ENCODE measurements around the gene CALR3.
"Not testable (repeated sequence)": the region's sequence is repeated elsewhere in the genome, so short reads cannot be mapped to it uniquely, and the experiment has no call there.

CALR3 gene

DNA sequence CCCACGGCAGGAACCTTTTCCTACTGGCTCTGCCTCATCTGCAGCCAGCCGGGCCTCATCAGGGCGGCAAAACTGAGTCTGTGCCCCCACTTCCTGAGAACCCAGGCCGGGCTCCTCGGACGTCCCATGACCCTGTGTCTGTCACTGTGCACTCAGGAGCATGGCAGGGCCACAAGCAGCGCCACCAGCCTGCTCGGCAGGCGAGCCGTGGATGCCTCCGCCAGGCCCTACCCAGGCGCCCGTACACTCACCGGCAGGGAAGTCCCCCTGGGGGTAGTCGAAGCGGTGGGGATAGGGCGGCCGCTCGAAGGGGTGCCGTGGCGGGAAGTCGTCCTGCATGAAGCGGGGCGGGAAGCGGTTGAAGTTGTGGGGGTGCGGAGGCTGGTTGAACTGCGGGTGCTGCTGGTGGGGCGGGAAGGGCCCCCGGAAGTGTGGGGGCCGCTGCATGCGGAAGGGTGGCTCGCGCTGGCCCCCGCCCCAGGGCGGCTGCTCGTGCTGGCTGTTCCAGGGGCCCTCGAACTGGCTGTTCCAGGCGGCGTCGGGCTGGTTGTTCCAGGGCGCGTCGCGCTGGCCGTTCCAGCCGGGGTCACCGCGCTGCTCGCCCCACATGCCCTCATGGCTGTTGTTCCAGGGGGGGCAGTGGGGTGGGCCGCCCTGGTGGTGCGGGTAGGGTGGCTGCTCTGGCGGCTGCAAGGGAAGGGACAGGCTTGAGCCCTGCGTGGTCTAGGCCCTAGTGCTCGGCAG, 29.2 kb upstream of the CALR3 start:
- in situ Hi-C loops (cut with MboI; ENCODE audit: low sequenced_read_pairs) = no loop called here

DNA sequence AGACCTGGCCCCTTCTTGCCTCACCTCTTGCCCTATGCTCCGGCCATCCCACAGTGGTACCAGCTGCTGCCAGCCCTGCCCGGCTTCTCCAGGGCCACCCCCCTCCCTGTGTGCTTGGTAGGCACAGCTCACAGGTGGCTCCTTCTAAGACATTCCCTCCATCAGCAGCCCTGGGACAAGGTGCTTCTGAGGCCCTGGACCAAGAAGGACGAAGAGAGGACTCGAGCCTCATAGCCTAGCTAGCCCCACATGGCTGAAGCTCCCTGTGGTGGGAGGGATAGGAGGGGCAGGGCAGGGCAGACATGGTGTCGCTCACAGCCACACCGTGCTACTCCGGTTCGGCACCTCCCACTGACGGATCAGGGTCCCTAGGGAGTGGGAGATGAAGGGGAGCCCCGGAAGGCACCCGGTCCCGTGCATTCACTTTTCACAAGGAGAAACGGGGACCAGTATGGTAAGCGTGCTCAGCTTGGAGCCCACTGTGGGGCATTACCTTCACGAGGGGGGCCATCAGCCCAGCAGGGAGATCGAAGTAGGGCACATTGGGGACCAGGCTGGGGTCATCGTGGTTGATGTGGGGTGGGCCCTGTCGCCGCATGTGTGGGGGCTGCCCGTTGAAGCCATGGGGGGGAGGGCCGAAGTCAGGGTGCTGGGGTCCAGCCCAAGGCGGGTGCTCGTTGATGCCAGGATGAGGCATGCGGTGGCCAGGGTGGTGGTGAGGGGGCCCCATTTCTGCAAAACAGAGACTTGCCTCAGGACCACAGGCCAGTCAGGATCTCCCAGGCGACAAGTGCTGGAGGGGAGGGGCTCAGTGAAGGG, 26.8 kb upstream of the CALR3 start:
- in situ Hi-C loops (cut with MboI; ENCODE audit: low sequenced_read_pairs) = no loop called here

DNA sequence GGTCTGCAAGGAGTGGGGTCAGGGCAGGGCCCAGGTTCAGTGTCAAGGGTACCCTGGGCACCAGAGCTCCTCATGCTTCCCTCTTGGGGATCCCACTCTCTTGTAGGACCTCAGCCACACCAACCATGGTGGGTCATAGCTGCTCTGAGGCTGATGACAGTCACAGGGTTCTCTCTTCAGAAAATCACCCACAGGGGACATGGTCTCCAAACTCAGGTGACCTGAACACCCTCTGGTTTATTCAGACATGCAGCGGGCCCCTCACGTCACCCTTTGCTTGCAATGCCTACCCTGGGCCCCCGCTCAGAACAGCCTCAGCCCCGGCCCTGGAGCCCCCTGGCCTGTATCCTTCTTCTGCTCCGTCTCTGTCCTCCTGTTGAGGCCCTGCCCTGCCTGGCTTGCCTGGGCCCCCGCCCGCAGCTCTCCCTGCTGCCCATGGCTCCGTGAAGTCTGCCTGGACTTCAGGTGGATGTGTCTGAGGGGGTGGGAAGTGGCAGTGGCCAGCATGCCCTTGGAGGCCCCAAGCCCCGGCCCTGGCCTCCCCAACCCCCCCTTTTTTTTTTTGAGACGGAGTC, 25.8 kb upstream of the CALR3 start:
- in situ Hi-C loops (cut with MboI; ENCODE audit: low sequenced_read_pairs) = no loop called here

GRCh38 chr19:16520986-16521624, 25.1 kb upstream of the CALR3 start:
- in situ Hi-C loops (cut with MboI; ENCODE audit: low sequenced_read_pairs) = no loop called here

GRCh38 chr19:16520074-16520973, 24.4 kb upstream of the CALR3 start:
- in situ Hi-C loops (cut with MboI; ENCODE audit: low sequenced_read_pairs) = no loop called here

DNA sequence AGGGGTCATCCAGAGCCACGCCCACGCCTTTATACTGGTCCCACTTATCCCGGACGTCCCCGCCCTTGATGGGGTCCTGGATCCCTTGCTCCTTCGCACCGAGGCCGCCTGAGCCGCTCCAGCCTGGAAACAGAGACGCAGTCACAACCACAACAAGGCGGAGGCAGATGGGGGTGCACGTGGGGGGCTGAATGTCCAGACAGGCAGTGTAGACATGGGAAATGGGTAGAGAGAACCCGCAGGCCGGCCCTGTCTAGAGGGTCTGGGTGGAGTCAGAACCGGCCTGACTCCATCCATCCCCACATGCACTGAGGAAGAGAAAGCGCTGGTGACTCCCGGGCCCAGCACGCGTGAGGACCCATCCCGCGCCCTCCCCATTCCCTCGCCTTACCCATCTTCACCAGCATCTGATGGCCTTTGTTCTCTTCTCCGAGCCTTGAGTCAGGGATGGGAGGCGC, 23.3 kb upstream of the CALR3 start:
- in situ Hi-C loops (cut with MboI; ENCODE audit: low sequenced_read_pairs) = no loop called here

- in situ Hi-C loops (cut with MboI; ENCODE audit: low sequenced_read_pairs) = no loop called here
These were observed 22.7 kb upstream of the CALR3 start for GRCh38 chr19:16518483-16519229.

GRCh38 chr19:16518061-16518460, 22.1 kb upstream of the CALR3 start:
- in situ Hi-C loops (cut with MboI; ENCODE audit: low sequenced_read_pairs) = no loop called here

DNA sequence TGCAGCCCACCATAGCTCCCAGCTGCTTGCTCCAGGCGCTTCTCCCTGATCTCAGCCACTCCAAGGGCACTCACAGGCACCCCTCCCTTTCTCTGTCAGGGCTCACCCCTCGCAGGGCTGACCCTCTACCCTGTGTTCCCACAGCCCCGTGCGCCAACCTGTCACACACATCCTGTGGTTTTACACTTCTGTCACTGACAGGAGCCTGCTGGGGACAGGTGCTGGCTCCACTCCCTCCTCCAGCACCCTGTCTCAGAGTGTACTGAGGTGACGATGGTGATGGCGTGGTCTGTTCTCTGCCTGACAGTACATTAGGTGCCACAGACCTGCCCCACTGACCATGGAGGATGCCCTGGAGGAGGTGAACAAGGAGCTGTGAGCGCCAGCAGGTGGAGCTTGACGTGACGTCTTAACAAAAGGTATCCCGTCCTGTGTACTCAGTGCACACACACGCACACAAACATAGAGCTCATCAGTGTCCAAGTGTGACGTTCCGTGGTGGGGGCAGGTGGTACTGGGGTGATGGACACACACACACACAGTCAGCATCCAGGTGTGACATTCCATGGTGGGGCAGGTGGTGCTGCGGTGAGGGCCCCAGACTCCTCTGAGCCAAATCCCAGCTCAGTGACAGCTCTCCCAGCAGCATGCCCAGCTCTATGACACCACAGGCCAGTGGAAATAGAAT, 21.1 kb upstream of the CALR3 start:
- in situ Hi-C loops (cut with MboI; ENCODE audit: low sequenced_read_pairs) = no loop called here

- in situ Hi-C loops (cut with MboI; ENCODE audit: low sequenced_read_pairs) = no loop called here
These were observed 20.4 kb upstream of the CALR3 start for GRCh38 chr19:16516381-16516780.

DNA sequence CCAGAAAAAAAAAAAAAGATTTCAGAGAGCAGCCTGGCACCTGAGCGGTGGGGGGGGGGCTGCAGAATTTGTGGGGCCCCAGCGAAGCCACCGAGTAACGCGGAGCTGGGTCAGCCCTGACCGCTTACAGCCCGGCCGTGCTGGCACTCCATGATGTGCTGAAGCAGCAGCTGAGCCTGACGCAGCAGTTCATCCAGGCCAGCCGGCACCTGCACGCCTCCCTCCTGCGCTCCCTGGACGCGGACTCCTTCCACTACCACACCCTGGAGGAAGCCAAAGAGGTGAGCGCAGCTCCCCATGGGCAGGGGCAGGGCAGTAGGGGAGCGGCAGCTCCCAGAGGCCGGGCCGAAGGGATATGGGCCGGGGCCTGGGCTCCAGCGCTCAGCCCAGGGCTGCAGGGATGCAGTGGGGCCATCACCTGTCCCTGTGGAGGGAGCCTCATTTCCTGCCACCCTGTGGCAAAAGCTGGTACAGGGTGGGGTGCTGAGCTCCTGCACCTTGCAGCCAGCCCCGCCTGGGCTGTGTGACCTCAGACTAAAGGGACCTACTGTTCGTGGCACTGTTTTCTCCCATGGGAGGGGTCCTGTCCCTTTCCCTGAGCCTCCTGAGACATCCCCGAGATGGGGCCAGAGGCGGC, 18.5 kb upstream of the CALR3 start:
- in situ Hi-C loops (cut with MboI; ENCODE audit: low sequenced_read_pairs) = no loop called here

GRCh38 chr19:16512611-16513010, 16.6 kb upstream of the CALR3 start:
- in situ Hi-C loops (cut with MboI; ENCODE audit: low sequenced_read_pairs) = not testable (repeated sequence)

DNA sequence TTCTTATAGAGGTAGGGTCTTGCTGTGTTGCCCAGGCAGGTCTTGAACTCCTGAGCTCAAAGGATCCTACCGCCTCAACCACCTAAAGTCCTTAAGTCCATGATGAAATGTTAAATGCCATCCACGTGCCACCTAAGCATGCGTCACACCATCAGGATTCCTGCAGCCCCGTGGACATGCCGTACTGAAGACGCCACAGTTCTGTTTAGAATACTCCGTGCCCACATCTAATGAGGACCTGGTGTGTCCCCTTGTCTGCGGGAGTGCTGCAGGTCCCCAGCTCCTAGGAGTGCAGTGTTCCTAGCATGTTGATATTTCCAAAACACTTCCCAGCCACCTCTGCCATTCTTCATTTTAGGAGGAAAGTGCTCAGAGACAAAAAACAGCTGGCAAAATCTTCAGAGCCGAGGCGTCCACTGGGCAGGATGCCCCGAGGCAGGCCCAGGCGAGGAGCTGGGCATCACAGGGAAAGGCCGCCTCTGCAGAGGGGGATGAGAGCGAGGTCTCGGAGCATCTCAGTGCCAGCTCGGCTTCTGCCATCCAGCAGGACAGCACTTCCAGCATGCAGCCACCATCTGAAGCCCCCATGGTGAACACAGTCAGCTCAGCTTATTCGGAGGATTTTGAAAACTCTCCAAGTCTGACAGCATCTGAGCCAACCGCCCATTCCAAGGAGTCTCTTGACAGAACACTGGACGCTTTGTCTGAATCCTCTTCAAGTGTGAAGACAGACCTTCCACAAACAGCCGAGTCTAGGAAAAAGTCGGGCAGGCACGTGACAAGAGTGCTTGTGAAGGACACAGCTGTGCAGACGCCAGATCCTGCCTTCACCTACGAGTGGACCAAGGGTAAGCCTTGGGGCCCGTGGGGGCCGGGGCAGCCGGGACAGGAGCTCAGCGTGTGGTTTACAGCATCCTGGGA, 13.4 kb upstream of the CALR3 start:
- in situ Hi-C loops (cut with MboI; ENCODE audit: low sequenced_read_pairs) = no loop called here

DNA sequence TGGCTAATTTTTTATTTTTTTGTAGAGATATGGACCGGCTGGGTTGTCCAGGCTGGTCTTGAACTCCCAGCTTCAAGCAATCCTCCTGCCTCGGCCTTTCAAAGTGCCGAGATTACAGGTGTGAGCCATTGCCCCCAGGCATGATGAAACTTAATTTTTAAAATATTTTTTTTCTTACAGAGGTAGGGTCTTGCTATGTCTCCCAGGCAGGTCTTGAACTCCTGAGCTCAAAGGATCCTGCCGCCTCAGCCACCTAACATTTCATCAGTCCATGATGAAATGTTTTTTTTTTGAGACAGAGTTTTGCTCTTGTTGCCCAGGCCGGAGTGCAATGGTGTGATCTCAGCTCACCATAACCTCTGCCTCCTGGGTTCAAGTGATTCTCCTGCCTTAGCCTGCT, 12.6 kb upstream of the CALR3 start:
- in situ Hi-C loops (cut with MboI; ENCODE audit: low sequenced_read_pairs) = no loop called here

DNA sequence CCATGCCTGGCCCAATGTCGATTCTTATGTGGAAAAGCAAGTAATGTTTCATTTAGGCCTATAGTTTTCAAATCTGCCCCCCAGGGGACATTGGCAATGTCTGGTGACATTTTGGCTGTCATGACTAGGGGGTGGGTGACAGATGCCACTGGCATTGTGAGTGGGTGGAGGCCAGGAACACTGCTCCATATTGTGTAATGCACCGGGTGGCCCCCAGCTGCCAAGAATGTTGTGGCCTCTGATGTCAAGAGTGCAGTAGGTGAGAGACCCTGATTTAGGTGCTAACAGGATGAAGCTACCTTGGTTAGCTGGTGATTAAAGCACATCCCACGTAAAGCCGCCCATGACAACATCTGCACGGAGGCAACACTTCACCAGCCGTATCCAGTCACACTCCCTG, 11.0 kb upstream of the CALR3 start:
- in situ Hi-C loops (cut with MboI; ENCODE audit: low sequenced_read_pairs) = no loop called here

GRCh38 chr19:16506161-16506560, 10.2 kb upstream of the CALR3 start:
- in situ Hi-C loops (cut with MboI; ENCODE audit: low sequenced_read_pairs) = not testable (repeated sequence)

DNA sequence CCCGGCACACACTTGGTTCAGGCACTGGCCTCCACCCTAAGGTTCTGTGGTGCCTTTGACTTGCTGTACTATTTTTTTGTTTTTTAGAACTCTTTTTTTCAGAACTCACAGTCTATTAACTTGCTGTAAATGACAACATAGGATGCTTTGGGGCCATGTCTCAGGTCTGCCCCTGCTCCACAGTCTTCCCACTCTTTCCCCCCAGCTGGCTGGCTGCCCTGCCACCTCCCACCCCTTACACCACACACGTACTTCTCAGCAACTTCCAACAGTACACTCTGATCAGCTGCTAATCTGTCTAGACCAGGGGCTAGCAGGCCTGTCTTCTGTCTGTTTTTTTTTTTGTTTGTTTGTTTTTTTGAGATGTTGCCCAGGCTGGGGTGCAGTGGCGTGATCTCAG, 8.3 kb upstream of the CALR3 start:
- in situ Hi-C loops (cut with MboI; ENCODE audit: low sequenced_read_pairs) = no loop called here

- in situ Hi-C loops (cut with MboI; ENCODE audit: low sequenced_read_pairs) = no loop called here
These were observed 1.9 kb upstream of the CALR3 start for GRCh38 chr19:16497837-16498236.

Data from HL-60/S4 (cell line).